Activated CD8-positive, alpha-beta memory T cell treated with anti-CD3 and anti-CD28 coated beads, Interleukin-2, amount 50 U/mL, for 24 hours (primary cell): ENCODE measurements around the gene TBC1D24.
"Not testable (repeated sequence)": the region's sequence is repeated elsewhere in the genome, so short reads cannot be mapped to it uniquely, and the experiment has no call there.

Source experiments
- DNase-seq: peaks from one replicate; pipeline ENCODE4 v3.0.0-alpha.2; 2020; ENCODE audit errors: extremely low read depth

The TBC1D24 gene

GRCh38 chr16:2474877-2475412 is at the start of gene TBC1D24:
TBC1D24 (plus strand) TSS chr16:2475127; CDS start chr16:2496149, 21,022 bp downstream.
- DNase-seq: peak; percentile 48

- no peak for DNase-seq
These were observed 49.0 kb upstream of the TBC1D24 start for GRCh38 chr16:2425825-2426430.

GRCh38 chr16:2426941-2427361 is 48.0 kb upstream of the TBC1D24 start:
- DNase-seq: no peak

GRCh38 chr16:2427526-2427925 is 47.4 kb upstream of the TBC1D24 start:
- no peak for DNase-seq

- DNase-seq: no peak
These were observed 46.7 kb upstream of the TBC1D24 start for GRCh38 chr16:2428051-2428783.

- DNase-seq: no peak
These were observed 46.2 kb upstream of the TBC1D24 start for GRCh38 chr16:2428784-2429033.

- DNase-seq: peak; percentile 90
These were observed 45.7 kb upstream of the TBC1D24 start, which contains the start of gene CCNF for GRCh38 chr16:2429034-2429770. CCNF (plus strand) TSS chr16:2429447; CDS start chr16:2429482, 35 bp downstream.

- no peak for DNase-seq
These were observed 44.9 kb upstream of the TBC1D24 start for GRCh38 chr16:2429771-2430663.

GRCh38 chr16:2432286-2432685 is 42.6 kb upstream of the TBC1D24 start:
- no peak for DNase-seq

- no peak for DNase-seq
These were observed 42.0 kb upstream of the TBC1D24 start for GRCh38 chr16:2432801-2433505.

GRCh38 chr16:2435236-2435635 is 39.7 kb upstream of the TBC1D24 start:
- DNase-seq: not testable (repeated sequence)

- DNase-seq: no peak
These were observed 38.8 kb upstream of the TBC1D24 start for GRCh38 chr16:2436110-2436509.

- no peak for DNase-seq
These were observed 37.7 kb upstream of the TBC1D24 start for GRCh38 chr16:2437032-2437790.

- no peak for DNase-seq
These were observed 36.8 kb upstream of the TBC1D24 start for GRCh38 chr16:2438121-2438520.

GRCh38 chr16:2439598-2439997 is 35.3 kb upstream of the TBC1D24 start:
- DNase-seq: no peak

- not testable (repeated sequence) for DNase-seq
These were observed 33.7 kb upstream of the TBC1D24 start for GRCh38 chr16:2441143-2441804.

GRCh38 chr16:2443555-2443954 is 31.4 kb upstream of the TBC1D24 start:
- DNase-seq: no peak

- no peak for DNase-seq
These were observed 26.9 kb upstream of the TBC1D24 start for GRCh38 chr16:2447920-2448583.

- no peak for DNase-seq
These were observed 25.8 kb upstream of the TBC1D24 start for GRCh38 chr16:2449118-2449517.
